IMR-90 (cell line): ENCODE measurements around the gene DYSF.

ENCODE experiments used
- CEBPB ChIP-seq: IDR thresholded peaks from 2 replicates; pipeline ENCODE4 v1.6.1; 2012; ENCODE audit warnings: low read depth, low read length, improper control_type of control experiment
- MAFK ChIP-seq: IDR thresholded peaks from 2 replicates; pipeline ENCODE4 v1.6.1; 2012; ENCODE audit warnings: low read depth, low read length, improper control_type of control experiment
- MAZ ChIP-seq: IDR thresholded peaks from 2 replicates; pipeline ENCODE4 v1.6.1; 2012; ENCODE audit warnings: low read depth, mild to moderate bottlenecking, low read length, improper control_type of control experiment, moderate library complexity, borderline replicate concordance
- MXI1 ChIP-seq: IDR thresholded peaks from 2 replicates; pipeline ENCODE4 v1.6.1; 2012; ENCODE audit warnings: low read depth, mild to moderate bottlenecking, low read length, moderate library complexity, borderline replicate concordance
- NFE2L2 ChIP-seq: fragments of 150-350 bp; IDR thresholded peaks from 2 replicates; pipeline ENCODE4 v1.6.1; 2016; ENCODE audit warnings: low read depth, mild to moderate bottlenecking, low read length
- POLR2A ChIP-seq: IDR thresholded peaks from 2 replicates; pipeline ENCODE4 v1.6.1; 2012; ENCODE audit warnings: mild to moderate bottlenecking, low read depth, low read length
- RAD21 ChIP-seq: IDR thresholded peaks from 2 replicates; pipeline ENCODE4 v1.6.1; 2012; ENCODE audit warnings: low read length, improper control_type of control experiment
- RCOR1 ChIP-seq: IDR thresholded peaks from 2 replicates; pipeline ENCODE4 v1.6.1; 2012; ENCODE audit warnings: mild to moderate bottlenecking, low read length, improper control_type of control experiment; ENCODE audit not compliant: insufficient replicate concordance
- RFX5 ChIP-seq: IDR thresholded peaks from 2 replicates; pipeline ENCODE4 v1.8.0; 2012; ENCODE audit warnings: low read depth, mild to moderate bottlenecking, low read length, moderate library complexity
- SMC3 ChIP-seq: fragments of 150-350 bp; IDR thresholded peaks from 2 replicates; pipeline ENCODE4 v1.6.1; 2016; ENCODE audit warnings: low read depth, mild to moderate bottlenecking, antibody characterized with exemption, low read length, moderate library complexity
- USF2 ChIP-seq: fragments of 150-350 bp; IDR thresholded peaks from 2 replicates; pipeline ENCODE4 v1.6.1; 2017; ENCODE audit warnings: mild to moderate bottlenecking, antibody characterized with exemption, low read length, low read depth
- TF ChIP-seq, protein P1 (sequence below): conservative IDR thresholded peaks from 2 replicates; pipeline ENCODE4 v1.5.1; 2012; ENCODE audit warnings: mild to moderate bottlenecking, low read depth, low read length, improper control_type of control experiment

DNA sequence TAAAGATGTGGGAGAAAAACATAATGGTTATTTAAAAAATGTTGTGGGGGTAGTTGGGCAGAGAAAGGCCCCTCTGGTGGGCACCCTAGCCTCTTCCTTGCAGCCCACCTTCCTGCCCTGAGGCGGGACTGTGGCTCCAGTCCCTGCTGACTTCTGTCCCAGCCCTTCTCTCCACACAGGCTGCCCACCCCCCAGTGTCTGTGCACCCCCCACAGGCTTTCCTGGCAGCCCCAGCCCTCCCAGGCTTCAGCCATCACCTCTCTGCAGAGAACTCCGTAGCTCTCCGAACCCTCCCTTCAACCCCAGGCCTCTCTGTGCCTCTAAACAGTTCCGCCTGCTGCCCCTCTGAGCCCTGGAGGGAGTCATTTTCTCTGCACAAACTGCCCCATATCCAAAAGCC lies 75.4 kb downstream of the DYSF start:
- TF ChIP-seq USF2: no peak
- TF ChIP-seq, protein P1, sequence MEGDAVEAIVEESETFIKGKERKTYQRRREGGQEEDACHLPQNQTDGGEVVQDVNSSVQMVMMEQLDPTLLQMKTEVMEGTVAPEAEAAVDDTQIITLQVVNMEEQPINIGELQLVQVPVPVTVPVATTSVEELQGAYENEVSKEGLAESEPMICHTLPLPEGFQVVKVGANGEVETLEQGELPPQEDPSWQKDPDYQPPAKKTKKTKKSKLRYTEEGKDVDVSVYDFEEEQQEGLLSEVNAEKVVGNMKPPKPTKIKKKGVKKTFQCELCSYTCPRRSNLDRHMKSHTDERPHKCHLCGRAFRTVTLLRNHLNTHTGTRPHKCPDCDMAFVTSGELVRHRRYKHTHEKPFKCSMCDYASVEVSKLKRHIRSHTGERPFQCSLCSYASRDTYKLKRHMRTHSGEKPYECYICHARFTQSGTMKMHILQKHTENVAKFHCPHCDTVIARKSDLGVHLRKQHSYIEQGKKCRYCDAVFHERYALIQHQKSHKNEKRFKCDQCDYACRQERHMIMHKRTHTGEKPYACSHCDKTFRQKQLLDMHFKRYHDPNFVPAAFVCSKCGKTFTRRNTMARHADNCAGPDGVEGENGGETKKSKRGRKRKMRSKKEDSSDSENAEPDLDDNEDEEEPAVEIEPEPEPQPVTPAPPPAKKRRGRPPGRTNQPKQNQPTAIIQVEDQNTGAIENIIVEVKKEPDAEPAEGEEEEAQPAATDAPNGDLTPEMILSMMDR: no peak
- no peak for TF ChIP-seq MAFK
- no peak for TF ChIP-seq POLR2A
- TF ChIP-seq RCOR1: no peak
- no peak for TF ChIP-seq RAD21
- TF ChIP-seq RFX5: no peak
- TF ChIP-seq SMC3: no peak
- no peak for TF ChIP-seq MXI1
- TF ChIP-seq CEBPB: no peak
- TF ChIP-seq NFE2L2: no peak
- TF ChIP-seq MAZ: no peak
